ENCODE measurements around the gene ABCA13.

The ABCA13 gene

GRCh38 chr7:48381571-48381970, 210.3 kb downstream of the ABCA13 start:
- DNase-seq, result no peak

DNA sequence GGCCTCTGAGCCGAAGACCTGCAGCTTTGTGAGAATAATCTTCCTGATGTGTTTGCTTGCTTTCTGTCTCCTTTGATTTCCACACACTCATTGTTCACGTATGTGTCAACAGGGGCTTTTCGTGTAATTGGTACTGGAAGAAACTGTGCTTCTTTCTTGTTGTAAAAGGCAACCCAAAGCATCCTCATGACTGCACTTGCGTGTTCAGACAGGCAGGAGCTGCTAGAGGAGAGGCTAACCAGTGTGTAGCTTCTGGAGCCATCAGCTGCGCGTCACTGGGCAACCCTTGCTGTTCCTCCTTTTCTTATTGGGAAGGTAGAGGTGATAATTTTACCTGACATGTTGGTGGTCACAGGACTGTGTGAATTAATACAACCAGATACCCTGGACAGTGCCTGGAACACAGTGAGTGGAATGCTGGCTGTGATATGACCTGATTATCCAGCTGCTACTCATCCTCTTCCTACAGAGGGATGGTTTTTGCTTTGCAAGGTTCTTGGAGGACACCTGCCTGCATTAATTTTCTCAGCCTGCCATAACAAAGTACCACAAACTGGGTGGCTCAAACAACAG, 213.0 kb downstream of the ABCA13 start:
- DNase-seq, result no peak

GRCh38 chr7:48387932-48388331, 216.7 kb downstream of the ABCA13 start:
- DNase-seq, result no peak

DNA sequence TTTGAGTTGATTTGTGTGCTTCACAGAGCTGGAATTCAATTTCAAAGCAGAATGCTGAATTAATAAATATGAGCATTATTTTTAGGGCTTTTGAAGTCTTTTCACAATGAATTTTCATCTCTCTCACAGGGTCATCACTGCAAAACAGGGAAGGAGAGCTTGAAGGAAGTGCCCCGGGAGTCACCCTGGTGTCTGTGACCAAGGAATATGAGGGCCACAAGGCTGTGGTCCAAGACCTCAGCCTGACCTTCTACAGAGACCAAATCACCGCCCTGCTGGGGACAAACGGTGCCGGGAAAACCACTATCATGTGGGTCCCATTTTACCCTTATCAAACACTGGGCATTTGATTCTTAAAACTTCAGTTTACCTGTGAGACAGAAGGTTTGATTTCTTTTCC, 217.7 kb downstream of the ABCA13 start:
- DNase-seq, result no peak

DNA sequence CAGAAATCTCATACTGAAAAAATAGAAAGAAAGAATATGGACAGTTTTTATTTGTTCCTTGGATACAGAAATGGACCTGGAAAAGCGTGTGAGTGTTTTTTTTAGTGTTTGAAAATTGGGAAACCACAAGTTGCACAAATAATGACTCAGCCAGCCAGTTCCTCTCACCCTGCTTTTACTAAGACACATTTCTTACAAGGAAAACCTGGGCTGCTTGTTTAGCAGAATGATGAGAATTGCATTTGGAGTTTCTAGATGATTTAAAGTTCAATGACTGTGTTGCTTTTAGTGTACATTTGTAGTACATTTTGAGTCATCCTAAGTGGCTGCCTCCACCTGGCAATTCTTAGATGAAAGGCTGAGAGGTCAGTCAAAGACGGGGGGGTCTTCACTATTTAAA, 218.7 kb downstream of the ABCA13 start:
- no peak for DNase-seq

- DNase-seq, result no peak
Observed at GRCh38 chr7:48390388-48391327, 219.4 kb downstream of the ABCA13 start.

GRCh38 chr7:48398191-48398590, 226.9 kb downstream of the ABCA13 start:
- DNase-seq, result no peak

GRCh38 chr7:48402721-48403120, 231.5 kb downstream of the ABCA13 start:
- no peak for DNase-seq

- no peak for DNase-seq
Observed at GRCh38 chr7:48408731-48409130, 237.5 kb downstream of the ABCA13 start.

GRCh38 chr7:48411619-48412018, 240.4 kb downstream of the ABCA13 start:
- no peak for DNase-seq

DNA sequence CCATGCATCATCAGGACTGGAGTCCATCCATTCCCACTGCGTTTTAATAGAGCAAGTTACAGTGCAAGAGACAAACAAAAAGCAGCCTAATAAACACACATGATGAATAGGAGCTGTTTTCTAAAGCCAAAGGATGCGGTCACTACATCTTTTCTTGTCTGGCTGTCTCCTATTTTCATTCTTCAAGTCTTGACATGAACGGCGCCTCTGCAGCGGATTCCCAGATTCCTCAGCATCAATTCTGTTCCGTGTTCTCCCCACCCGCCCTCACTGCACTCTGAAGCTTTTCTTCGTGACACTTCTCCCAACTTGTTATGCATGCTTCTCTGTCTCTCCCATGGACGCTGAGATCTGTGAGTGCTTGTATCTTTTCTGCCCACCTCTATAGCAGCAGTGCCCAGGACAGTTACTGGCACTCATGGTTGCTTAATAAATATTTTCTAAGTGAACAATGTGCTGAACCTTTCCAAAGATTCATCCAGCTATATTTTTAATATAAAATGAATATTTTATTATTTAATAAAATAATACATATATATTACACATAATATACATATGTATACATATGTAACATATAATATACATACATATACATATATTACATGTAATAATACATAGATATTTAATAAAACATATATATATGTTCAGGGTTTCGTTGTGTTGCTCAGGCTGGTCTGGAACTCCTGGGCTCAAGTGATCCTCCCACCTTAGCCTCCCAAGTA, 242.9 kb downstream of the ABCA13 start:
- no peak for DNase-seq

DNA sequence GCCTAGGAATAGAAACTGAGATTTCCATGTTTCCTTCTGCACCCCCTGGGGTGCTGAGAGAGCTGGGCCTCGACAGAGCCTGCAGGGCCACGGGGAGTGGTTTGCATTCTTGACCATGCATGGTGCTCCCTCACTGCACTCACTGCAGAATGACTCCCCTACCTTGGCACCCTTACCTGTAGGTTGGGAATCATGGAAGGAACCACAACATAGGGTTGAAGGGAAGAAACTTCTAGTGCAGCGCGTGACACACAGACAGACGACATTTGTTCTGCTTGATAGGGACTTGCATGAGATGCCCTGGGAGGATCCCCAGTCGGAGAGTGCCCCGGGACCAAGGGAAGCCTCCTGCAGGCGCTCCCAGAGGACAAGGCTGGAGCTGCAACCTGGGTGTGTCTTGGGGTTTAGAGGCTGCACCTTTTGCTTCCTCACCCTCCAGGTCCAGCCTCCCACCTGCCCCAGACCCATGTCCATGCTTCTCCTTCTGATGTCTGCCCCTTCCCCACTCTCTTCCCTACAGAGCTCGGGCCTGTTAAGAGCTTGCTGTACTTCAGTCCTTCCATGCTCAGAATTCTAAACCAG, 245.2 kb downstream of the ABCA13 start:
- DNase-seq, result no peak

- no peak for DNase-seq
Observed at GRCh38 chr7:48419401-48419800, 248.1 kb downstream of the ABCA13 start.

GRCh38 chr7:48420206-48420605, 248.9 kb downstream of the ABCA13 start:
- no peak for DNase-seq

GRCh38 chr7:48421357-48421756, 250.1 kb downstream of the ABCA13 start:
- DNase-seq, result no peak

- DNase-seq, result no peak
Observed at GRCh38 chr7:48424731-48425130, 253.5 kb downstream of the ABCA13 start.

GRCh38 chr7:48426331-48426965, 255.2 kb downstream of the ABCA13 start:
- no peak for DNase-seq

DNA sequence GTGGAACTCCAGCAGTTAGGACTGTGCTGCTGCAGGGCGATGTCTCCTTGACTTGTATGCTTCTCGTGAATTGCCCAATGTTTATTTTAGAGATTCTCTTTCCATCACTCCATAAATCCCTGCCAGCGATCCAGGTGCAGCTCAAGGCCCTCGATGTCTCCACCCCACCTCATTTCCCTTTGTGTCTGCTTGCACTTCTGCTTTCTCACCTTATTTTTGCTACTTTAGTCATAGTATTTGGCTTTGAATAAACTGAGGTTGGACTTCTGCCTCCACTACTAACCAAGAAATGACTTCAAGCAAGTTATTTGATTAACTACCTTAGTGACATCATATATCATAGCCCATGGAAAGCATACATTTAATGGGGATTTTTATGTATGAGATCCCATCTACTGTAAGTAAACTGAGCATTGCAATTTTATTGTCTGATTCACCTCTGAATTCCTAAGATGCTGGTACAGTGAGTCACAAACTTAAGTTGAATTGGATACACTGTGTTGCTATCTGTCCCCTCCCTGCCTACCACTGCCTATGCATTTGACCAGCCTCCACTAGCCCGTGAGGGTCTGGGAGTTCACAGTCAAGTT, 255.8 kb downstream of the ABCA13 start:
- no peak for DNase-seq

DNA sequence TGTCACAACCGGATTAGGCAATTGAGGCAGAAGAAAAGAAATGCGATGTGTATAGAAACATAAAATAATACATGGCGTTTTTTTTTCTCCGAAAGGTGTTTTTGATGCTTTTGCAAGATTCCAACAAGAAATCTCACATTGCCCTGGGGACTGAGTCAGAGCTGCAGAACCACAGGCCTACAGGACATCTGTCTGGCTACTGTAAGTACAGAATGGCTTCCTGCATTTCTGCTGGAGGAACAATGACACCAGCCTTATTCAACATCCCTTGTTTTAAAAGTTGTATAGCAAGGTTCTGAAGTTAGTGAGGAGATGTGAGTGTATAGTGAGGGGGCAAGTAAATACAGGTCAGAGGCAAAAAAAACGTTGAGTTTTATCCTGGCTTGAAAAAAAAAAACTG, 256.4 kb downstream of the ABCA13 start:
- no peak for DNase-seq

DNA sequence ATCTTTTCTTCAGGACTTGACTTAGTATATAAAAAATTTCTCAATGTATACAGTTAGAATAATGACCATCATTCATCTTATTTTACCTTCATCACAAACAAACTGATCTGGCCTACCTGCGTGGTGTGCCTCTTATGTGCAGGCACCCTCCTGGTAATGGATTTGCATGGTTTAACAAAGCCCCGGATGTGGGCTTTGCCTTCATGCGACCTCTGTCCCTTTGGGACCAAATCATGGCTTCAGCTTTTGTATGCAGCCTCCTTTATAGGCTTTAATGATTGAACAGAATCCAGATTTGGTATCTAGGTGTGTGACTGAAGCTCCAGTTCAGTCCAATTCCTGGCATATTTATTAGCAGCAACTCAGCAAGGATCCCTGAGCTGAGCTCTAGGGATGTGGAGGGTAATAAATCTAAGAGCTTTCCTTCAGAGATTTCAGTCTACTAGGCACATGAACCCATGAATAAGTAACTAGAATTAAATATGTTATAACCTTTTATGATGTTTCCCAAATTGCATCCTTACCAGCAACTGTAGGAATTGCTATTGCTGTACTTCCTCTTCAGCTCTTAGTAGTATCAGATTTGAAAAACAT, 256.9 kb downstream of the ABCA13 start:
- DNase-seq, result no peak

GRCh38 chr7:48429117-48429516, 257.9 kb downstream of the ABCA13 start:
- DNase-seq, result no peak

- no peak for DNase-seq
Observed at GRCh38 chr7:48438206-48438605, 266.9 kb downstream of the ABCA13 start.

Measured in NCI-H1417 treated with DMSO at 0.1 percent for 48 hours (cell line).